OCI-LY1 (cell line): Measurements from ENCODE around the gene ANKRD2.

ENCODE experiments used
- H2AFZ ChIP-seq: fragments of 200-600 bp; sonication (generic), shearing (Covaris generic); 2 replicates; pipeline ENCODE4 v1.6.0; 2014; ENCODE audit warnings: antibody characterized with exemption, mild to moderate bottlenecking, low read length
- H3F3A ChIP-seq: fragments of 200-600 bp; sonication (generic), shearing (Covaris generic); 2 replicates; pipeline ENCODE4 v1.6.0; 2014; ENCODE audit warnings: mild to moderate bottlenecking, antibody characterized with exemption, low read length, moderate library complexity; ENCODE audit not compliant: insufficient read depth
- H3K27ac ChIP-seq: fragments of 200-600 bp; sonication (generic); 2 replicates; pipeline ENCODE4 v1.5.1; 2014; ENCODE audit warnings: low read length, mixed run types, mild to moderate bottlenecking, low read depth; ENCODE audit not compliant: poor library complexity, severe bottlenecking
- H3K27me3 ChIP-seq: fragments of 200-600 bp; sonication (generic); 2 replicates; pipeline ENCODE4 v1.6.0; 2014; ENCODE audit warnings: antibody characterized with exemption, mild to moderate bottlenecking, low read length, moderate library complexity; ENCODE audit not compliant: insufficient read depth
- H3K36me3 ChIP-seq: fragments of 200-600 bp; sonication (generic); 2 replicates; pipeline ENCODE4 v1.6.1; 2014; ENCODE audit warnings: mild to moderate bottlenecking, antibody characterized with exemption, low read length, moderate library complexity, mixed read lengths; ENCODE audit not compliant: insufficient read depth
- H3K4me1 ChIP-seq: fragments of 200-600 bp; sonication (generic); 2 replicates; pipeline ENCODE4 v1.5.1; 2014; ENCODE audit warnings: mild to moderate bottlenecking, low read length, moderate library complexity; ENCODE audit not compliant: insufficient read depth, severe bottlenecking
- H3K4me2 ChIP-seq: fragments of 200-600 bp; sonication (generic), shearing (Covaris generic); 2 replicates; pipeline ENCODE4 v1.6.1; 2014; ENCODE audit warnings: low read length
- H3K4me3 ChIP-seq: fragments of 200-600 bp; sonication (generic); 2 replicates; pipeline ENCODE4 v1.5.1; 2014; ENCODE audit warnings: low read length, low read depth, mild to moderate bottlenecking, mixed read lengths; ENCODE audit not compliant: poor library complexity, severe bottlenecking
- H3K79me2 ChIP-seq: fragments of 200-600 bp; shearing (Covaris generic); 2 replicates; pipeline ENCODE4 v1.6.1; 2016; ENCODE audit warnings: mixed run types, low read length, mixed read lengths; ENCODE audit not compliant: insufficient read depth
- H3K9ac ChIP-seq: fragments of 200-600 bp; sonication (generic), shearing (Covaris generic); 2 replicates; pipeline ENCODE4 v1.6.1; 2014; ENCODE audit warnings: mild to moderate bottlenecking, low read length, mixed read lengths
- H3K9me2 ChIP-seq: fragments of 200-600 bp; sonication (generic), shearing (Covaris generic); 2 replicates; pipeline ENCODE4 v1.6.1; 2014; ENCODE audit warnings: low read depth, mild to moderate bottlenecking, low read length, mixed read lengths
- H3K9me3 ChIP-seq: fragments of 200-600 bp; shearing (Covaris generic); 2 replicates; pipeline ENCODE4 v1.6.1; 2014; ENCODE audit warnings: low read length, mixed read lengths
- H4K20me1 ChIP-seq: fragments of 200-600 bp; sonication (generic), shearing (Covaris generic); 2 replicates; pipeline ENCODE4 v1.6.0; 2016; ENCODE audit warnings: mild to moderate bottlenecking, low read length; ENCODE audit not compliant: insufficient read depth
- EZH2 ChIP-seq: fragments of 200-600 bp; sonication (generic), shearing (Covaris generic); IDR thresholded peaks from 2 replicates; pipeline ENCODE4 v1.8.0; 2017; ENCODE audit warnings: borderline replicate concordance, mixed run types, mild to moderate bottlenecking, antibody characterized with exemption, low read length, moderate library complexity, mixed read lengths
- TF ChIP-seq, protein P1 (sequence below): fragments of 200-600 bp; sonication (generic), shearing (Covaris generic); IDR thresholded peaks from 2 replicates; pipeline ENCODE4 v1.5.1; 2017; ENCODE audit warnings: mild to moderate bottlenecking, antibody characterized with exemption, low read length, moderate library complexity, mixed read lengths

The ANKRD2 gene

DNA sequence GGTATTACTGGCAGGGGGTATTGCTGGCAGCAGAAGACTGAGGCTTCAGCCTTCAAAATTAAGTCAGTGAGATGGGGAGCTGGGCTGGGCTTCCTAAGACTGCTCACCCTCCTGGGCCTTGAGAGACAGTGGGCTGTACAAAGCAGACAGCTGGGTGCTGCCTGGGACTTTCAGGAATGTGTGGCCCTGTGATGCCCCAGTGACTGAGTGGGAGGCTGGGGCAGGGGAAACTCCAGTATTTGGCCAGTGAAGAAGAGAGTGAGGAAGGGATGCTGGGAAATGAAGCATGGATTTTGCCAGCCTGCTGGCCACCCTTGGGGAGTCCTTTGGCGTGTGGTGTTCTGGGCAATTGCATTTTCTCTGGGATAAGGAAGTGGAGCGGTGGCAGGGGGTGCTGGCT lies 442 bp downstream of the ANKRD2 start:
- H3K4me2 ChIP-seq, result no peak overlapping the region
- H2AFZ ChIP-seq, result no peak overlapping the region
- no peak for TF ChIP-seq EZH2
- TF ChIP-seq, protein P1, sequence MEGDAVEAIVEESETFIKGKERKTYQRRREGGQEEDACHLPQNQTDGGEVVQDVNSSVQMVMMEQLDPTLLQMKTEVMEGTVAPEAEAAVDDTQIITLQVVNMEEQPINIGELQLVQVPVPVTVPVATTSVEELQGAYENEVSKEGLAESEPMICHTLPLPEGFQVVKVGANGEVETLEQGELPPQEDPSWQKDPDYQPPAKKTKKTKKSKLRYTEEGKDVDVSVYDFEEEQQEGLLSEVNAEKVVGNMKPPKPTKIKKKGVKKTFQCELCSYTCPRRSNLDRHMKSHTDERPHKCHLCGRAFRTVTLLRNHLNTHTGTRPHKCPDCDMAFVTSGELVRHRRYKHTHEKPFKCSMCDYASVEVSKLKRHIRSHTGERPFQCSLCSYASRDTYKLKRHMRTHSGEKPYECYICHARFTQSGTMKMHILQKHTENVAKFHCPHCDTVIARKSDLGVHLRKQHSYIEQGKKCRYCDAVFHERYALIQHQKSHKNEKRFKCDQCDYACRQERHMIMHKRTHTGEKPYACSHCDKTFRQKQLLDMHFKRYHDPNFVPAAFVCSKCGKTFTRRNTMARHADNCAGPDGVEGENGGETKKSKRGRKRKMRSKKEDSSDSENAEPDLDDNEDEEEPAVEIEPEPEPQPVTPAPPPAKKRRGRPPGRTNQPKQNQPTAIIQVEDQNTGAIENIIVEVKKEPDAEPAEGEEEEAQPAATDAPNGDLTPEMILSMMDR, result no peak
- no peak overlapping the region for H3K27ac ChIP-seq
- H3K36me3 ChIP-seq, result no peaks in the 10 kb centered on the region
- no peaks in the 10 kb centered on the region for H3K27me3 ChIP-seq
- no peak overlapping the region for H3K4me3 ChIP-seq
- H3K9ac ChIP-seq, result no peak overlapping the region
- H3K4me1 ChIP-seq, result no peaks in the 10 kb centered on the region
- H3K79me2 ChIP-seq, result no peaks in the 10 kb centered on the region
- no peaks in the 10 kb centered on the region for H3K9me2 ChIP-seq
- no peaks in the 10 kb centered on the region for H4K20me1 ChIP-seq
- no peaks in the 10 kb centered on the region for H3K9me3 ChIP-seq
- no peaks in the 10 kb centered on the region for H3F3A ChIP-seq

DNA sequence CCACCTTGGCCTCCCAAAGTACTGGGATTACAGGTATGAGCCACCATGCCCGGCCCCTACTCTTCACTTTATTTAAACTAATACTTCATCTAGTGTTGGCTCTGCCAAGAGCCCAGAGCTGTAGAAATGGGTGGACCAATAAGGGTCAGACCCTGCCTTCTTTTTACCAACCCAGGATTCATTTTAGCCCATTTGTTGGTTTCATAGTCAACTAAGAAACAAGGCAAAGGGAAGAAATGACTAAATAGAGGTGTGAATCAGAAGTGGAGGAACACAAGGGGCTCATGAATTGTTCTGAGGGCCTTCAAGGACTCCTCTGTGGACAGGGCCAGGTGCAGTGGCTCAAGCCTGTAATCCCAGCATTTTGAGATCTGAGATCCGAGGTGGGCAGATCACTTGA lies 1.1 kb downstream of the ANKRD2 start:
- Histone ChIP-seq H3K27me3 (no peaks in the 10 kb centered on the region), H3K4me1 (no peaks in the 10 kb centered on the region), H2AFZ (no peak overlapping the region), H4K20me1 (no peaks in the 10 kb centered on the region), H3K27ac (no peak overlapping the region), H3K4me2 (no peak overlapping the region), H3K9ac (no peak overlapping the region), H3K79me2 (no peaks in the 10 kb centered on the region), H3K36me3 (no peaks in the 10 kb centered on the region), H3K9me2 (no peaks in the 10 kb centered on the region), H3F3A (no peaks in the 10 kb centered on the region), H3K9me3 (no peaks in the 10 kb centered on the region), H3K4me3 (no peak overlapping the region)
- no peak for TF ChIP-seq EZH2

DNA sequence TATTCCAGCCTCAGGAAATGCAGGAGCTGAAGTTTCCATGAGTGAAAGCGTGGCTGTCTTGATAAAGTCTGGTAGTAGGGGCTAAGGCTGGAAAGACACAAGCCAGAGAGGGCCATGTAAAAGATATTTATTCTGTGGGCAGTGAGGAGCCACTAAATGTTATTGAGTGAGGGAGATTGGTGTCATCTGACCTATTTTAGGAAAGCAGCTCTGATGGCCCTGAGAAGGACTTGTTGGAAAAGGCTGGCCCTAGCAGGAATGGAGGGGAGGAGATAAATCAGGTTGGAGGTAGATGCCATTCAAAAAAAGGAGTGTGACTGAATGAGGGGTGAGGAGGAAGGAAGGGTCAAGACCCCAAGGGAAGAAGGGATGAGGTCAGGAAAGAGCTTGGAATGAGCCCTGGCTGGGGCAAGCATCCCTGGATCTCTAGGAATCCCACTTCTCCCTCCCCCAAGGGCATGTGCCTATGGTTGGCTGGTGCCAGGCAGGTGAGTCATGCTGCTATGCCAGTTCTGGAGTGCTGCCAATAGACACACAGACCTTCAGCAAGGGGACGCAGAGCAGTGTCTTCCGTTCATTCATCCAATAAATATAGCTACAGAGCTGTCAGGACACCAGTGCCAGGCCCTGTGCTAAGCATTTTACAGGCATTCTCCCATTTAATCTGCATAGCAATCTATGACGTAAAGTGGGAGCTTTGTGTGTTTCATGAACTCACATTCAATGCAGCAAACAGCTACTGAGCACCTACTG lies 2.0 kb downstream of the ANKRD2 start:
- Histone ChIP-seq H3K27ac (no peak overlapping the region), H3K27me3 (no peaks in the 10 kb centered on the region), H3K79me2 (no peaks in the 10 kb centered on the region), H3K9ac (no peak overlapping the region), H3K4me3 (no peak overlapping the region), H3F3A (no peaks in the 10 kb centered on the region), H3K36me3 (no peaks in the 10 kb centered on the region), H2AFZ (no peak overlapping the region), H3K9me3 (no peaks in the 10 kb centered on the region), H3K4me2 (no peak overlapping the region), H3K4me1 (no peaks in the 10 kb centered on the region), H4K20me1 (no peaks in the 10 kb centered on the region), H3K9me2 (no peaks in the 10 kb centered on the region)
- TF ChIP-seq, protein P1, result no peak
- TF ChIP-seq EZH2, result no peak
